ENCODE data around the gene TRPM8. TPM values are rescaled to one million over a fixed set of nuclear protein-coding genes. Genes with fewer than 3 reads are reported as not detected.

Gene TRPM8
- total and polyA plus RNA-seq, 3 donors from 2014 or later = 0.79 to 5.2 (median 2.2) TPM

- 46 to 56% methylated on average over 4 of the region's 4 CpGs for WGBS, 2 donors
- TF ChIP-seq, protein P1, sequence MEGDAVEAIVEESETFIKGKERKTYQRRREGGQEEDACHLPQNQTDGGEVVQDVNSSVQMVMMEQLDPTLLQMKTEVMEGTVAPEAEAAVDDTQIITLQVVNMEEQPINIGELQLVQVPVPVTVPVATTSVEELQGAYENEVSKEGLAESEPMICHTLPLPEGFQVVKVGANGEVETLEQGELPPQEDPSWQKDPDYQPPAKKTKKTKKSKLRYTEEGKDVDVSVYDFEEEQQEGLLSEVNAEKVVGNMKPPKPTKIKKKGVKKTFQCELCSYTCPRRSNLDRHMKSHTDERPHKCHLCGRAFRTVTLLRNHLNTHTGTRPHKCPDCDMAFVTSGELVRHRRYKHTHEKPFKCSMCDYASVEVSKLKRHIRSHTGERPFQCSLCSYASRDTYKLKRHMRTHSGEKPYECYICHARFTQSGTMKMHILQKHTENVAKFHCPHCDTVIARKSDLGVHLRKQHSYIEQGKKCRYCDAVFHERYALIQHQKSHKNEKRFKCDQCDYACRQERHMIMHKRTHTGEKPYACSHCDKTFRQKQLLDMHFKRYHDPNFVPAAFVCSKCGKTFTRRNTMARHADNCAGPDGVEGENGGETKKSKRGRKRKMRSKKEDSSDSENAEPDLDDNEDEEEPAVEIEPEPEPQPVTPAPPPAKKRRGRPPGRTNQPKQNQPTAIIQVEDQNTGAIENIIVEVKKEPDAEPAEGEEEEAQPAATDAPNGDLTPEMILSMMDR (IDR thresholded peaks at IDR 0.05) = no peak
- TF ChIP-seq POLR2A (IDR thresholded peaks at IDR 0.05) = no peak
- Histone ChIP-seq H3K27ac (no peak overlapping the region), H3K4me3 (no peak overlapping the region), H3K4me1 (no peaks in the 10 kb centered on the region), H3K27me3 (no peaks in the 10 kb centered on the region), H3K9me3 (no peaks in the 10 kb centered on the region), H3K36me3 (ENCODE audit: low read depth, missing control alignments) (no peaks in the 10 kb centered on the region)
- no peak for DNase-seq
- intact Hi-C loops (cut with DNase I; ENCODE audit: low total_unique reads) = no loop called here
Observed at GRCh38 chr2:233929352-233930022, 12.3 kb downstream of the TRPM8 start.

DNA sequence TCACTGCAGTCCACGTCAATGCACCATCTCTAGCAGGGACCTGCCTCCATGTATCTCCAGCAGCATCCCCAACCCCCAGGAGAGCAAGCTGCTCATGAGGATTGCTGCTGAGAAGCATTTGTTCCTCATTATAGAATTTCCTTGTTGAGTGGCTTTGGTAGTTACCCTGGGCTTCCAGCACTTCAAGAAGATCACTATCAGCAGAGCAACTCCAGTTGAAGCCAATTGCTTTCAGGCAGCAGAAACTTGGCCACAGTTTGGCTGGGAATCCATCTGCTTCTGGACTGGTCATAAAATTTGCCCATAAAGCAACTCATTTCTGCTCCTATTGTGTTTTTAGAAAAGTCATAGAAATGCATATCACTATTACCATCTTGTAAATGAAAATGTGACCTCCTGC is 17.4 kb downstream of the TRPM8 start:
- Histone ChIP-seq H3K4me1 (no peaks in the 10 kb centered on the region), H3K27me3 (no peaks in the 10 kb centered on the region), H3K9me3 (no peaks in the 10 kb centered on the region), H3K36me3 (ENCODE audit: low read depth, missing control alignments) (no peaks in the 10 kb centered on the region), H3K27ac (no peak overlapping the region), H3K4me3 (no peak overlapping the region)
- no peak for TF ChIP-seq POLR2A (IDR thresholded peaks at IDR 0.05)
- TF ChIP-seq, protein P1 (IDR thresholded peaks at IDR 0.05) = no peak
- DNase-seq = no peak
- intact Hi-C loops (cut with DNase I; ENCODE audit: low total_unique reads) = no loop called here
- WGBS, 2 donors = 100% methylated on average over 1 of the region's 1 CpG

DNA sequence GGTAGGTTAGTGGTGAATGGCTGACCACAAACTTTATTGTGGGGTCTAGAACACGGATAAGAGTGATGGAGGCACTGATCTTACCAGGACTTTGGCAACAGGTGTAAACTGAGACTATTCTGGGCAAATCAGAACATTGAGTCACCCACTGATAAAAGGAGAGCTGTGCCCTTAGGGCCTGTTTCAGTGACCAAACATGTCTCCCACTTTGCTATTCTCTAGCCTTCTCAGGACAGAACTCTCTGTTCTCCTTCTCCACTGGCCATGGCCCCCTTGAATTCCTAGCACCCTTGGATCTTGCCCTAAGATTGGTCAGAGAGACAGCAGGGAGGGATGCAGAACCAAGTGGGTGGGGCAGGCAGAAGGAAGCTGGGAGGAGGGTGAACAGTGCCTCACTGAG is 18.3 kb downstream of the TRPM8 start:
- Histone ChIP-seq H3K27me3 (no peaks in the 10 kb centered on the region), H3K27ac (no peak overlapping the region), H3K36me3 (ENCODE audit: low read depth, missing control alignments) (no peaks in the 10 kb centered on the region), H3K4me3 (no peak overlapping the region), H3K9me3 (no peaks in the 10 kb centered on the region), H3K4me1 (no peaks in the 10 kb centered on the region)
- TF ChIP-seq, protein P1 (IDR thresholded peaks at IDR 0.05) = no peak
- TF ChIP-seq POLR2A (IDR thresholded peaks at IDR 0.05) = no peak
- 82 to 100% methylated on average over 1 of the region's 1 CpG for WGBS, 2 donors
- no peak for DNase-seq
- intact Hi-C loops (cut with DNase I; ENCODE audit: low total_unique reads) = no loop called here

- Histone ChIP-seq H3K9me3 (no peaks in the 10 kb centered on the region), H3K4me1 (no peaks in the 10 kb centered on the region), H3K4me3 (no peak overlapping the region), H3K27me3 (no peaks in the 10 kb centered on the region), H3K36me3 (ENCODE audit: low read depth, missing control alignments) (no peaks in the 10 kb centered on the region), H3K27ac (no peak overlapping the region)
- no peak for DNase-seq
- 84% methylated on average over 7 of the region's 7 CpGs for WGBS, 2 donors
- no peak for TF ChIP-seq POLR2A (IDR thresholded peaks at IDR 0.05)
- TF ChIP-seq, protein P1 (IDR thresholded peaks at IDR 0.05) = no peak
- intact Hi-C loops (cut with DNase I; ENCODE audit: low total_unique reads) = no loop called here
Observed at GRCh38 chr2:233936089-233936488, 18.9 kb downstream of the TRPM8 start.

Data from testis (tissue), 3 donors.